PFSK-1 (cell line): Measurements from ENCODE around the gene NR2E1. TPM values are rescaled to one million over a fixed set of nuclear protein-coding genes. Genes with fewer than 3 reads are reported as not detected.

Source experiments
- FOXP2 ChIP-seq: optimal IDR thresholded peaks from 2 replicates; pipeline ENCODE3; 2011; ENCODE audit warnings: borderline replicate concordance, control low read depth, inconsistent platforms; ENCODE audit not compliant: insufficient read depth; ENCODE audit errors: extremely low read length, extremely low read depth
- POLR2AphosphoS5 ChIP-seq: IDR thresholded peaks from 2 replicates; pipeline ENCODE4 v1.6.1; 2012; ENCODE audit warnings: low read depth, mild to moderate bottlenecking, control low read depth, low read length, moderate library complexity
- REST ChIP-seq, 2 experiments: IDR thresholded peaks; 2 replicates each; pipeline versions ENCODE4 v1.6.1 to v1.8.0; 2011 to 2012; ENCODE audit warnings: low read depth in 2 of 2, low read length in 2 of 2, control low read depth in 1 of 2, inconsistent platforms in 1 of 2, mild to moderate bottlenecking in 1 of 2, moderate library complexity in 1 of 2; ENCODE audit not compliant: insufficient read depth in 1 of 2
- SIN3A ChIP-seq: IDR thresholded peaks from 2 replicates; pipeline ENCODE4 v1.6.1; 2012; ENCODE audit warnings: mild to moderate bottlenecking, low read length, moderate library complexity, borderline replicate concordance; ENCODE audit not compliant: insufficient read depth
- TAF1 ChIP-seq: IDR thresholded peaks from 2 replicates; pipeline ENCODE4 v1.6.1; 2012; ENCODE audit warnings: low read length, control low read depth, borderline replicate concordance; ENCODE audit not compliant: insufficient read depth
- polyA plus RNA-seq: library from polyadenylated mRNA; unstranded; fragments of >200 nt; gene quantifications from one replicate; pipeline ENCODE4 v1.2.1, GENCODE V29; 2012; ENCODE audit warnings: low read depth, missing spikeins; ENCODE audit not compliant: insufficient read length

Gene NR2E1
- not detected for polyA plus RNA-seq

GRCh38 chr6:108165714-108166663, at the start of gene NR2E1:
Gene NR2E1 (plus strand): TSS chr6:108166022. CDS start chr6:108166766, 744 bp downstream.
- TF ChIP-seq SIN3A (no peak), POLR2AphosphoS5 (no peak), FOXP2 (no peak), TAF1 (no peak), REST (IDR thresholded peaks at IDR 0.05; ENCODE audit: insufficient read depth in 1 of 2, low read depth in 2 of 2, low read length in 2 of 2) (no peak)

GRCh38 chr6:108116546-108117426, 49.0 kb upstream of the NR2E1 start:
- TF ChIP-seq TAF1 (no peak), REST (IDR thresholded peaks at IDR 0.05; ENCODE audit: insufficient read depth in 1 of 2, low read depth in 2 of 2, low read length in 2 of 2) (no peak), POLR2AphosphoS5 (no peak), SIN3A (no peak), FOXP2 (no peak)

DNA sequence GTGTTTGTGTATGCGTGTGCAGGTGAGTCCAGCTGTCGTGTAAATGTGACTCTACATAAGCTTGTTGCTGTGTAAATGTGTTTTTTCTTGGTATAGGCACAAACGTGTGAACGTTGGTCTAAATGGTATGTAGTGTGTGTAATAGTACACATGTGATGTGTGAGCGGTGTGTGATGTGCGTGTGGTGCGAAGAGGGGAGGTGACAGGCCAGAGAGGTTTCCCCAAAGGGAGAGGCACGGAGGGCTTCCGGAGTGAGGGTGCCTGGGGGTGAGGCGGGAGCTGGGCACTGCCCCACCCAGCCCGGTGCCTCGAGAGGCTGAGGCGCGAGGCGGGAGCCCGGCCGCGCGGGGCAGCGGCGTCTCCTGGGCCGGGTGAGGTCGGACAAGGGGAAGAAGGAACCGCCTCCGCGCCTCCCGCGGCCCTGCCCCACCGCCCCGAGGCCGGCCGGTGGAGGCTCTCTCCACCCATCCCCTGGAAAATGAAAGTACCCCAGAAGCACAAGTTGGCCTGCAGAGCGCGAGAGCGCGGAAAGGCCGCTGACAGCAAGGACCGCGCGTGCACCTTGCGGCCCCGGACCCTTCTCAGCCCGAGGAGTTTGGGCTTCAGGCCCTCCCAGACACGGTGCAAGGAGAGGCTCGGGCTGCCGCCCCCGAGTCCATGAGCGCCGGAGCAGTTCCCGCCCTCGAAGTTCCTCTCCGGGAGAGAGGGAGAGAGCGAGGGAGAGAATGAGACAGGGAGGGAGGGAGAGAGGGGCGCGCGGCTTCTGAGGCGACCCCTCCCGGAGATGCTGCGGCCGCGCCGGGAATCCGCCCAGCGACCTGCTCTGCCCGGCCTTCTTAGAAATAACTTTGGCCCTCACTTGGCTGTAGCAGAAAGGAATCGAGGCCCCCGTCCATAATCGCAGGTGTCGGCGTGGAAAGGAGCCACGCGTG, 48.1 kb upstream of the NR2E1 start:
- TF ChIP-seq TAF1 (no peak), FOXP2 (no peak), POLR2AphosphoS5 (no peak), REST (IDR thresholded peaks at IDR 0.05; ENCODE audit: insufficient read depth in 1 of 2, low read depth in 2 of 2, low read length in 2 of 2) (no peak), SIN3A (no peak)

- TF ChIP-seq REST (IDR thresholded peaks at IDR 0.05; ENCODE audit: insufficient read depth in 1 of 2, low read depth in 2 of 2, low read length in 2 of 2) (no peak), SIN3A (no peak), TAF1 (no peak), FOXP2 (no peak), POLR2AphosphoS5 (no peak)
Measured at GRCh38 chr6:108118359-108118724, 47.5 kb upstream of the NR2E1 start.
